ENCODE measurements around the gene MUC5B.

DNA sequence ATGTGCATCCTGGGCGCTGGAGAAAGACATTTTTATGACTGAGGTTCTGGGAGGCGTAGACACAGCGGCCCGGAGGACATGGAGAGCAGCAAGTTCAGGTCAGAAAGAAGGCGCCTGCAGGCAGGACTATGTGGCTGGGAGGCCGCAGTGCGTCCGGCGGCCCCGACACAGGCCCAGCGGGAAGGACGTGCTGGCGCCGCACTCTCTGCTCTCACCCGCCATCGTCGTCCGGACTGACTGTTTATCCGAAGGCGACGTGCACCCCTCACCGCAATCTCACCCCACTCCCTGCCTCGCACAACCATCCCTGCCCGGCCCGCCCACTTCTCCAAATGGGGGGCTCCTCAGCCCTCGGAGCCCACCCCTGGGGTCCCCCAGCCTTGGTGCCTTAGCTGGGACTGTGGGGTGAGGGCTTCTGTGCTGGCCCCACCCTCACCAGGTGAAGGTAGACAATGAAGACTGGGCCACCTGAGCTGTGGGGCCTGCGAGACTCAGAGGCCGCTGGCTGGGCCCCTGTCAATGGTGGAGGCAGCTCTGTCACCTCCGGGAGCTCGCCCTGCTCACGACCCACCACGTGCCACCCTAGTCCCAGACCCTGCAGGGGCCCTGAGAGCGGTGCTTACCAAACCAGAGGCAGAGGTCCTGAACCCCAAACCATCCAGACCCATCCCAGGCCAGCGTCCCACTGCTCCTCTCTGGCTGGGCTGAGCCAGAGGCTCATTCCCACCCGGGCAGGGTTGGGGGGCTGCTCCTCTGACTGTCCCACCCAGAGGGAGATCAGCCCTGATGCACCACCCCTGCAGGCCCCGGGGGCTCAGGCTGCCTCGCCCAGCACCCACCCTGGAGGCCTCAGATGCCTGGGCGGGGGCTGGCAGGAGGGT, 16.2 kb upstream of the MUC5B start:
- TF ChIP-seq POLR2AphosphoS5 (IDR thresholded peaks at IDR 0.05; ENCODE audit: low read depth, low read length), result no peak
- no peak for TF ChIP-seq SIN3A (IDR thresholded peaks at IDR 0.05; ENCODE audit: borderline replicate concordance, insufficient read depth, low read length)
